ENCODE measurements around the gene SENP1.

GRCh38 chr12:48000878-48001504 is 104.9 kb downstream of the SENP1 start:
- TF ChIP-seq POLR2AphosphoS5 (IDR thresholded peaks at IDR 0.05; ENCODE audit: insufficient read depth, low read depth, low read length), result no peak
- no peak for TF ChIP-seq POLR2A (IDR thresholded peaks at IDR 0.05; ENCODE audit: low read depth, low read length)
